ENCODE measurements around the gene DBN1. TPM values are rescaled to one million over a fixed set of nuclear protein-coding genes. Genes with fewer than 3 reads are reported as not detected.

Gene DBN1
- total RNA-seq, 6 donors from 2014 or later = 17.0 to 55.6 (median 30.1) TPM

- peaks cover 25 to 70% (median 67%) of the 10 kb centered on the region in 4 donors for H3K36me3 ChIP-seq
- no peaks in the 10 kb centered on the region for H3K9me3 ChIP-seq
- H3K27ac ChIP-seq = peak overlapping the region; percentile 39 to 93 (median 83)
- ATAC-seq (ENCODE audit: low FRiP score in 2 of 2) (no peak), DNase-seq (no peak)
- H3K4me1 ChIP-seq = peaks cover 42 to 60% (median 47%) of the 10 kb centered on the region in 4 donors
- WGBS, 2 donors = 80 to 82% methylated on average over 5 to 13 of the region's 18 CpGs
- H3K27me3 ChIP-seq = no peaks in the 10 kb centered on the region
- H3K4me3 ChIP-seq = no peak overlapping the region
- TF ChIP-seq POLR2AphosphoS5 (IDR thresholded peaks at IDR 0.05) (no peak), EP300 (IDR thresholded peaks at IDR 0.05) (no peak), CTCF (IDR thresholded peaks at IDR 0.05) (no peak), POLR2A (IDR thresholded peaks at IDR 0.05) (no peak)
These were observed 41.1 kb downstream of the DBN1 start for GRCh38 chr5:177432143-177432838.

- WGBS, 2 donors = 64 to 79% methylated on average over 14 to 27 of the region's 29 CpGs
- H3K4me1 ChIP-seq = peaks cover 45 to 63% (median 50%) of the 10 kb centered on the region in 4 donors
- no peaks in the 10 kb centered on the region for H3K9me3 ChIP-seq
- DNase-seq = peak; percentile 74 to 88
- H3K27me3 ChIP-seq = no peaks in the 10 kb centered on the region
- H3K4me3 ChIP-seq = no peak overlapping the region
- peak overlapping the region; percentile 39 to 93 (median 83) for H3K27ac ChIP-seq
- TF ChIP-seq POLR2AphosphoS5 (IDR thresholded peaks at IDR 0.05) (peak; percentile 22 to 47), EP300 (IDR thresholded peaks at IDR 0.05) (no peak), POLR2A (IDR thresholded peaks at IDR 0.05) (peak in 1 of 4 donors; percentile 8)
- no peak for ATAC-seq (ENCODE audit: low FRiP score in 2 of 2)
- peaks cover 25 to 63% (median 60%) of the 10 kb centered on the region in 4 donors for H3K36me3 ChIP-seq
These were observed 41.9 kb downstream of the DBN1 start for GRCh38 chr5:177431317-177432142.

GRCh38 chr5:177430972-177431316 lies 42.5 kb downstream of the DBN1 start:
- ATAC-seq (ENCODE audit: low FRiP score in 2 of 2) (no peak), DNase-seq (no peak)
- no peaks in the 10 kb centered on the region for H3K9me3 ChIP-seq
- peak overlapping the region; percentile 39 to 93 (median 83) for H3K27ac ChIP-seq
- no peaks in the 10 kb centered on the region for H3K27me3 ChIP-seq
- peaks cover 24 to 57% (median 54%) of the 10 kb centered on the region in 4 donors for H3K36me3 ChIP-seq
- peaks cover 45 to 63% (median 50%) of the 10 kb centered on the region in 4 donors for H3K4me1 ChIP-seq
- H3K4me3 ChIP-seq = no peak overlapping the region
- 73 to 82% methylated on average over 7 of the region's 7 CpGs for WGBS, 2 donors
- no peak for TF ChIP-seq POLR2A (IDR thresholded peaks at IDR 0.05)
- TF ChIP-seq CTCF (IDR thresholded peaks at IDR 0.05) = no peak
- TF ChIP-seq EP300 (IDR thresholded peaks at IDR 0.05) = no peak
- no peak for TF ChIP-seq POLR2AphosphoS5 (IDR thresholded peaks at IDR 0.05)

- Histone ChIP-seq H3K27ac (peak overlapping the region; percentile 76 to 94 (median 92)), H3K9me3 (no peaks in the 10 kb centered on the region), H3K27me3 (no peaks in the 10 kb centered on the region), H3K4me1 (peaks cover 48 to 66% (median 55%) of the 10 kb centered on the region in 4 donors), H3K4me3 (no peak overlapping the region), H3K36me3 (peaks cover 18 to 51% (median 48%) of the 10 kb centered on the region in 4 donors)
- no peak for DNase-seq
- ATAC-seq (ENCODE audit: low FRiP score in 2 of 2) = no peak
- WGBS, 2 donors = 88 to 89% methylated on average over 24 to 26 of the region's 26 CpGs
- no peak for TF ChIP-seq POLR2AphosphoS5 (IDR thresholded peaks at IDR 0.05)
- TF ChIP-seq CTCF (IDR thresholded peaks at IDR 0.05) = no peak
- TF ChIP-seq EP300 (IDR thresholded peaks at IDR 0.05) = no peak
- no peak for TF ChIP-seq POLR2A (IDR thresholded peaks at IDR 0.05)
These were observed 43.1 kb downstream of the DBN1 start for GRCh38 chr5:177430140-177430951.
